HepG2 (cell line): ENCODE results near the gene SCRT2. TPM values are rescaled to one million over a fixed set of nuclear protein-coding genes. Genes with fewer than 3 reads are reported as not detected.

Source experiments
- CENPT ChIP-seq: sonication (generic); formaldehyde crosslinking; IDR thresholded peaks from 2 replicates; pipeline ENCODE4 v1.8.0; 2022; ENCODE audit warnings: low read depth, mild to moderate bottlenecking, moderate library complexity, missing genetic modification reagents
- CHD4 ChIP-seq: fragments of 200-600 bp; sonication (generic); IDR thresholded peaks from 2 replicates; pipeline ENCODE4 v1.7.0; 2017; ENCODE audit warnings: mild to moderate bottlenecking, low read length, borderline replicate concordance
- GABPB1 ChIP-seq: IDR thresholded peaks from 2 replicates; pipeline ENCODE4 v1.6.1; 2016; ENCODE audit warnings: mild to moderate bottlenecking, missing genetic modification reagents, moderate library complexity, missing compliant biosample characterization
- GLI4 ChIP-seq: sonication (generic); formaldehyde crosslinking; IDR thresholded peaks from 2 replicates; pipeline ENCODE4 v1.5.1; 2020; ENCODE audit warnings: missing genetic modification reagents, mild to moderate bottlenecking, moderate library complexity, borderline replicate concordance
- HMGA1 ChIP-seq: sonication (generic); formaldehyde crosslinking; conservative IDR thresholded peaks from 2 replicates; pipeline ENCODE4 v1.4.0; 2020; ENCODE audit warnings: missing genetic modification reagents
- KDM5A ChIP-seq: fragments of 200-600 bp; sonication (generic); IDR thresholded peaks from 2 replicates; pipeline ENCODE4 v1.7.0; 2018; ENCODE audit warnings: antibody characterized with exemption, mild to moderate bottlenecking, low read length, borderline replicate concordance
- KLF12 ChIP-seq: sonication (generic); formaldehyde crosslinking; IDR thresholded peaks from 2 replicates; pipeline ENCODE4 v1.4.0; 2020; ENCODE audit warnings: missing genetic modification reagents, borderline replicate concordance
- RERE ChIP-seq: IDR thresholded peaks from 2 replicates; pipeline ENCODE4 v1.6.1; 2016; ENCODE audit warnings: low read depth, missing genetic modification reagents, missing compliant biosample characterization
- SKIL ChIP-seq: sonication (generic); formaldehyde crosslinking; IDR thresholded peaks from 2 replicates; pipeline ENCODE4 v1.8.0; 2022; ENCODE audit warnings: missing genetic modification reagents, mild to moderate bottlenecking, moderate library complexity, borderline replicate concordance
- ZNF430 ChIP-seq: sonication (generic); formaldehyde crosslinking; IDR thresholded peaks from 2 replicates; pipeline ENCODE4 v1.9.0; 2021; ENCODE audit warnings: mild to moderate bottlenecking, missing genetic modification reagents
- ZNF629 ChIP-seq: sonication (generic); formaldehyde crosslinking; conservative IDR thresholded peaks from 2 replicates; pipeline ENCODE4 v1.5.0; 2020; ENCODE audit warnings: missing genetic modification reagents
- ZNF879 ChIP-seq: sonication (generic); formaldehyde crosslinking; IDR thresholded peaks from 2 replicates; pipeline ENCODE4 v1.8.1; 2023; ENCODE audit warnings: missing genetic modification reagents
- ZNF891 ChIP-seq: sonication (generic); formaldehyde crosslinking; IDR thresholded peaks from 2 replicates; pipeline ENCODE4 v1.5.0; 2020; ENCODE audit warnings: mild to moderate bottlenecking, missing genetic modification reagents
- ZSCAN25 ChIP-seq: sonication (generic); formaldehyde crosslinking; IDR thresholded peaks from 2 replicates; pipeline ENCODE4 v1.8.0; 2022; ENCODE audit warnings: mild to moderate bottlenecking, missing genetic modification reagents
- polyA plus RNA-seq, 8 experiments: library from polyadenylated mRNA; depleted of rRNA in 3 of 8; stranded (reverse) in 7 of 8; unstranded in 1 of 8; fragments of >200 nt; fragmentation: Illumina TruSeq in 4 of 8; extraction: Trizol in 4 of 8; gene quantifications; 2 replicates each; pipeline versions ENCODE4 v1.2.1 to v1.2.3, GENCODE V29; 2011 to 2016; ENCODE audit warnings: low read depth in 4 of 8, missing spikeins in 1 of 8, mixed read lengths in 1 of 8; ENCODE audit not compliant: insufficient read depth in 1 of 8
- total RNA-seq, 5 experiments: library from RNA; depleted of rRNA; stranded (reverse); fragments of >200 nt; fragmentation: Illumina TruSeq; extraction: Trizol; gene quantifications; 2 replicates each; pipeline ENCODE4 v1.2.3, GENCODE V29; 2016; ENCODE audit warnings: low read depth in 1 of 5

SCRT2 gene
- total and polyA plus RNA-seq, 2 of the 13 experiments (the other 11 are each of a cell fraction or from before 2014, with no cell fraction given), result not detected

- TF ChIP-seq SKIL, result 0 out of 2 replicates have a peak, but pooled peaks have one; percentile 28
- TF ChIP-seq CHD4, result peak; percentile 68; the same call in 1 of the 2 replicates
- TF ChIP-seq ZSCAN25, result no peak
- no peak for TF ChIP-seq GABPB1 (CRISPR knock-in tag)
- no peak for TF ChIP-seq KLF12
- no peak for TF ChIP-seq RERE (CRISPR knock-in tag)
- TF ChIP-seq HMGA1, result no peak
- no peak for TF ChIP-seq CENPT (CRISPR knock-in tag)
- TF ChIP-seq ZNF629 (CRISPR knock-in tag), result peak; percentile 96
- no peak for TF ChIP-seq GLI4 (CRISPR knock-in tag)
- no peak for TF ChIP-seq ZNF430 (CRISPR knock-in tag)
- TF ChIP-seq ZNF879 (CRISPR knock-in tag), result no peak
- TF ChIP-seq KDM5A, result no peak
- 0 out of 2 replicates have a peak, but pooled peaks have one; percentile 16 for TF ChIP-seq ZNF891 (CRISPR knock-in tag)
These were observed 34.7 kb downstream of the SCRT2 start (continued) for GRCh38 chr20:640674-641515.
